ENCODE data around the gene TPP2.

DNA sequence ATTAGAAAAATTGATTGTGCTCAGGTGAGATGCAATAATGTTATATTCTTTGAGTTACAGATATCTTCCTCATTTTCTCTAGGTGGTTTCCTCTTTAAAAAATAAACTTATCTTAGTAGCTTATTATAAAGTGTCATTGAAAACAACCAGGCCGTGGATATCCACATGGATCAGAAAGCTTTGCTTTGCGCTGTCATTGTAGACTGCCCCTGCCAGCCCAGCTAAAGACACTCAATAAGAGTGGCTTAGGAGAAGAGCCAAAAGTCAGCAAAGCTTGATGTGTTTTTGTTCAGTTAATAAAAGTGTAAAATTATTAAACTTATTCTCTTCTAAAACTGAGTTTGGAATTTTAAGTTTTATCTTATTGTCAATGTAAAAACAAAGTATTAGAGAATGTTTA lies 34.4 kb downstream of the TPP2 start:
- no peak for TF ChIP-seq CTCF (conservative IDR thresholded peaks at IDR 0.05)
- TF ChIP-seq EZH2 (IDR thresholded peaks at IDR 0.05; ENCODE audit: low read depth), result no peak
